HG03280 (cell line): ENCODE results near the gene ATP8B1.
A peak's percentile ranks its signal among the peaks of the same experiment; 100 is the strongest.

Source experiments
- ATAC-seq: cut with Tn5 transposase; IDR thresholded peaks from one replicate; pipeline ENCODE4 v1.9.1; 2021; ENCODE audit warnings: mild to moderate bottlenecking, moderate library complexity; ENCODE audit not compliant: unreplicated experiment

The ATP8B1 gene

DNA sequence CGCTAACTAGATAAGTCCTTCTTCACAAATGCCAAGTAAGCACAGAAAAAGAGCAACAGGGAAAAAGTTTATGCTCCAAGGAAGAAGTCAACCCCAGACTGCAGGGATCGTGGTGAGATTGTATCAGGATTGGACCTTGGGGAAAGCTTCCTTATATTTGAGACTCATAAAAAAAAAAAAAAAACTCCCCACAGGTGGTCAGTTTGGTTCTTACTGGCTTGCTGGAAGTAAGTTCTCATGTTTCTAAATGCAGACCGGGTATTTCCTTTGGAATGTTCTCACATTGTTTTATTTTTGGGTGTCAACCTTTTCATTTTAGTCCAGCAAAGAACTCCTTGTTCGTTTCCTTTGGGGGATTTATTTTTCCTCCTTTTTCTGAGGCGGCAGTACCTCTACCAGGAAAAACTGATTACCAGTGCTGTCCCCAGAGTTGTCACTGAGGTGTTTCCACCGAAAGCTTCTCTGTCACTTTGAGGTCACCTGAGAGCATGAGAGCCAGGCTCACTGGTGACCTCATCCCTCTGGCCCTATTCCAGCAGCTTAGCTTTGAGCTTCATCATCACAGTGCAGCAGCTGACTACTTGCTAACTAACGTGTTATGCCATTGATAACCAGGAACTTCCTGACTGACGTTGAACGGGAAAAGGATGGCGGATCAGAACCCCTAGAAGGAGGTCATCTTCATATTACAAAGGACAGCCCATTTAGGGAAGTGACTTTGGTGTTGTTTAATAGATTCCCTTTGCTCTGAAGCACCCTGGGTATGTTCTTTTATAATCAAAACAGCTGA, 16.8 kb upstream of the ATP8B1 start:
- ATAC-seq, result no peak

DNA sequence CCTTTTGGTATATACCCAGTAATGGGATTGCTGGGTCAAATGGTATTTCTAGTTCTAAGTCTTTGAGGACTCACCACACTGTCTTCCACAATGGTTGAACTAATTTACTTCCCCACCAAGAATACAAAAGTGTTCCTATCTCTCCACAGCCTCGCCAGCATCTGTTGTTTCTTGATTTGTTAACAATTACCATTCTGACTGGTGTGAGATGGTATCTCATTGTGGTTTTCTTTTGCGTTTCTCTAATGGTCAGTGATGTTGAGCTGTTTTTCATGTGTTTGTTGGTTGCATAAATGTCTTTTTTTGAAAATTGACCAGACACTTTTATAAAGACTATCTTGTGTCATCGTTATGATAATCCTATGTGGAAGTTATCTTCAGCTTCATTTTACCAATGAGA, 16.0 kb upstream of the ATP8B1 start:
- no peak for ATAC-seq

DNA sequence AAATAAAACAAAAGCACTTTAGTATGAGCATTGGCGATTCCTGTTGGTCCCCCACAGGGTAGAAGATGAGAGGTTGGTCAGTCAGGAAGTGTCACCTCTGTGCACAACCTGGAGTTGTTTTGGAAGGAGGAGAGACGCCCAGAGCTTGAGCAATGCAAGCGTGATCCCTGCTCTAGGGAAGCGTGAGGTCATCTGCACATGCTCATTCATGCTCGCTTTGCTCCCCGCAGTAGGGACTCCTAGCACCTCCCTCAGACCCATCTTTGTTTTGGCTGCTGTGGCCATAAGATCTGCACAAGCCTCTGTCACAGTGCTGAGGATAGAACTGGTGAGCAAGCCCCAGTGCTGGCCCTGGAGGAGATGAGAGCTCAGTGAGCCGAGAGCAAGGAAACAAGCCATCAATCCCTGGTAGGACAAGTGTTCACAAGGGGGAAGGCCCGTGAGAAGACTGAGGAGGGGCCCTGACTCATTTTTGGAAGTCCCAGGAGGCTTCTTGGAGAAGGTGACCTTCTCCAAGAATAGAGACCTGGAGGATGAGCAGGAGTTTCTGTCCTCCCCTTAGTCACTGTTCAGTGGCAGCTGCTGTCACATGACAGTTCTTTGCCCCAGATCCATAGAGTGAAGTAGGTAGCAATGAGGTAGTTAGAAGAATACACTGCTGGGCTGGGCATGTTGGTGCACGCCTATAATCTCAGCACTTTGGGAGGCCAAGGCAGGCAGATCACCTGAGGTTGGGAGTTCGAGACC, 13.3 kb upstream of the ATP8B1 start:
- ATAC-seq, result no peak

DNA sequence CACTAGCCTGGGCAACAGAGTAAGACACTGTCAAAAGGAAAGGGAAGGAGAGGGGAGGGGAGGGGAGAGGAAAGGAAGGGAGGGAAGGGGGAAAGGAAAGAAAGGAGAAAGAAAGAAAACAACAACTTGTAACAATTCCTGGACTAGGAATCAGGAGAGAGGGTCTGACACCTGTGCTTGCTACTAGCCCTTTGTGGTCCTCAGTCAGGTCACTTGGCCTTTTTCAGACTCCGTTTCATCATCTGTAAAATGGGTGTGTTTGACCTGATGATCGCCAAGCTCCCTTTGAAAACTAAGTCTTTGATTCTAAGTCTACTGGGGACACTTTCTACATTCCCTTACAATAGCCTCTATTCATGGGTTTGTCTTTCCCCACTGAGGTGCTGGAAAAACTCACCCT, 11.4 kb upstream of the ATP8B1 start:
- ATAC-seq, result no peak

DNA sequence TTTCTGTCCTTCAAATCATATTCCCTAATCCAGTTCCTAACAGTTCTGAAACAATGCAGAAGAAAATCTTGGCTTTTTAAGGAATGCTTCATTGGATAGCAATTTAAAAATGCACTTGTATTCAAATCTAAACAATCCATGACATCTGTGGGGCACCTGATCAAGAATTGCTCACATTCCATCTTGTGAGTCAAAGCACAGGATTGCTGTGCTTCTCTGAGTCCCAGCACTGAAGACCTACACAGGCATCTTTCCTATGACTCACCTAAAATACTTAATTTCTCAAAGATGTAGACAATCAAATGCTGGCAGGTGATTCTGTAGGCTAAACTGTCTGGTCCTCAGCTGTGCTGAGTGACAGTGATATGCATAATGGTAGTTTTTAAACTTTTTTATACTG, 10.1 kb upstream of the ATP8B1 start:
- no peak for ATAC-seq

DNA sequence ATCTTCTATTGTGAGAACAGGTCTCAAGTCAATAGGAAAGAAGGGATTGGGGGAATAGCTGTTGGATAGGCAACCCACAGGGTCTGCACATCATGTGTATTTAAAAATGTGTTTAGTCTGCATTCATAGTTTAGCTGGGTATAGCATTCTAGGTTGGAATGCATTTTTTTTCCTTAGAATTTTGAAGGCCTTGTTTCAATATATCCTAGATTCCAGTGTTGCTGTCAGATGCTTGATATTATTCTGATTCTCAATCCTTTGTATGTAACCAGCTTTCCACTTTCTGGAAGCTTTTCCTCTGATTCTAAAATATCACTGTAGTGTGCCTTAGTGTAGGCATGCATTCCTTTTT, 9.0 kb upstream of the ATP8B1 start:
- ATAC-seq, result no peak

DNA sequence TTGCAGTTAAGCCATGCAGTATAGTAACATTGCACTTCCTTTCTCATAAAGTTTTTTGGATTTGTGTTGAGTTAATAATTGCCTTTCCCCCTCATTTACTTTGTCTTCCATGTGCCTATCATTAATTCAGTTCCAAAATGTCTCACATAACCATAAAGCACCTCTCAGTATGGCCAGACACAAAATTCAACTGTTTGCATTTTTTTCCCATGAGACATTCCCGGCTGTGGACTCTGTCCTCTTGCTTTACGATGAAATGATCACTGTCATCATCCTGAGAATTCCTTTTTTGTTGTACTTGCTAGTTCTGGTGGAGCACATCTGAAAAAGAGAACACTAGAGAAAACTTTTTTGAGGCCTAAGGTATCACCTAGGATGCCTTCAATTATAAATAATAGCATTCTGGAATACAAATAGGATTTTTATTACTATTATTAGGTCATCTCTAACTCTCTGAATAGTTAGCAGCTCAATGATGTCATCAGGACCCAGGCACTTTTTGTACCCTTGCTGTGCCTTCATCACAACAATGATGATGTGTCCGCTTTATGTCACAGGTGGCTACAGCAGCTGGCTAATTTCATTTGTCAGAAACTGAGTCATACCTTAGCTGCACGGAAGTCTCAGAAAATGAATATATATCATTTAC, 8.5 kb upstream of the ATP8B1 start:
- no peak for ATAC-seq

DNA sequence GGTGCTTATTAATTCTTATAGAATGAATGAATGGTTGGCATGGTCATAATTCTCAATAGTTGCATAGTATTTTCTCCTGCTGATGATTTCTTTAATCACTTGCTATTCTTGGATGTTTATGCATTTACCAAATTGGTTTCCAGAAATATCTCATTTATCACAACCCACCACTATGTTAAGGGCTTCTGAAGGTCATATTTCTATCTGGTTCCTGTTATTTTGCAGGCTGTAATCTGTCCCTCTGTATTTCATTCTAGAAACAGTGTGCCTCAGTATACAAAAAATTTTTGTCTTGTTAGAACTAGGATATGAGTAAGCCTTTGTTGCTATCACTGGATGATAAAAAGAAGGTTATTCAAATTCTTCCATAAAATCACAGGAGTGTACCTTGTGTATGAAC, 6.1 kb upstream of the ATP8B1 start:
- ATAC-seq, result no peak

DNA sequence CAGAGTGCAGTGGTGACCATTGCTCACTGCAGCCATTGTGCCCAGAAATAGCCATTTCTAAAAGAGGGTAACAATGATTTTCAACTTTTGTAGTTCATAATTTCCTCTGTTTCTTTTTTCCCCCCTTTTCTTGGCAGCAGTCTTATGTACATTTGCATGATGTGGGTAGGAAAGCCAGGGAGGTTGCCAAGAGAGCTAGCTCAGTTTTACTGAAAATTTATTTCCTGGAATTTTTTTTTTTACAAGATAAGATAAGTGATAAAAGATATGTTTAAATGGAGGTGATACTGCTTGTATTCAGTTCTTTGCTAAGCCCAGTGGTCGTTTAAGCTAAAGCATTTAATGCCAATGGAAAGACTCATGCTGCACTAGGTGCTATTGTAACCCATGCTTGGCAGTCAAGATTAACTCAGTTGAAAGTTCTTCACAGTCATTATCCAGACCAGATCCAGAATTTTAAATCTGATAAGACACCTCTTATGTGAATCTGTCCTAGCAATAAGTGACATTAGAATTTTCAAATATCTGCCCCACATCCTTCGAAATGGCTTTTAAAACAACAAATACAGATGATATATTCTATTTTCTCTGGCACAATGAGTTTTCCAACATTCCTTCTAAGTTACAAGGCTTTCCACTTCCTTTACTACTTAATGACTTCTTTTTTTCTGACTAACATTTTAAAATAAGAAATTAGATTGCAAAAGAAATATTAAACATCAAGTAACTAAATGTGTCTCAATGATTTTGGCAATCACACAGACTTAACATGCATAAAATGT, 4.4 kb upstream of the ATP8B1 start:
- ATAC-seq, result no peak

DNA sequence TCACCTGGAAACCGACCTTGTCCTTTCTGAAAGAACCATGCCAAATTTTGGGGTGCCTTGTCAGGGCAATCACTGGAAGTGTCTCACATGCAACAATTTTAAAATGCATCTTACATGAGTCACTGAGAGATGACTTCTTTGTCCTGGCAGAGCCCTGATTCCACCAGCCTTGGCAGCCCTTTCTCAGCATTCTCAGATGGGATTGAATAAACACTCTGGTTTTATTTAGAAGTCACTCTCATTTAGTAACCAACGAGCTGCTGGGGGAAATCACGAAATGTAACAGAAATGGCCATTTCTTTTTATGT, 3.8 kb upstream of the ATP8B1 start:
- ATAC-seq, result no peak

DNA sequence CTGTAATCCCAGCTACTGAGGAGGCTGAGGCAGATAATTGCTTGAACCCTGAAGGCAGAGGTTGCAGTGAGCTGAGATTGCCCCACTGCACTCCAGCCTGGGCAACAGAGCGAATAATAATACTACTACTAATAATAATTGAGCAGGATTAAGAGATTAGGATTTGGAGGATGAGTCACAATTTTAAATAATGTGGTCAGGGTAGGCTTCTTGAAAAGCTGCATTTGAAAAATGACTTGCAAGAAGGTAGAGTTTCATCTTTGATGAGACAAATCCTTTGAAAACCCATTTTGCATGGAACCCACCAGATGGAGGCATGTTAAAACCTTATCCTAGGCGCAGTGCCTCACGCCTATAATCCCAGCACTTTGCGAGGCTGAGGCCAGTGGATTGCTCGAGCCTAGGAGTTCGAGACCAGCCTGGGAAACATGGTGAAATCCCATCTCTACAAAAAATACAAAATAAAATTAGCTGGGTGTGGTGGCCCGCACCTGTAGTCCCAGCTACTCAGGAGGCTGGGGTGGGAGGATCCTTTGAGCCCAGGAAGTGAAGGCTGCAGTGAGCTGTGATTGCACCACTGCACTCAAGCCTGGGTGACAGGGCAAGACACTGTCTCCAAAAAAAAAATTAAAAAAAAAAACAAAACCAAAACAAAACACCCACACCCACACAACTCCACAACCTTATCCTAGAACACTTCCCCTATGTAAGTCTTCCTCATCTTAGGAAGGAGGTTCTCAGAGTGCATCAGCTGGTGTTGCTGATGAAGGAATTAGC, 3.3 kb upstream of the ATP8B1 start:
- ATAC-seq, result no peak

DNA sequence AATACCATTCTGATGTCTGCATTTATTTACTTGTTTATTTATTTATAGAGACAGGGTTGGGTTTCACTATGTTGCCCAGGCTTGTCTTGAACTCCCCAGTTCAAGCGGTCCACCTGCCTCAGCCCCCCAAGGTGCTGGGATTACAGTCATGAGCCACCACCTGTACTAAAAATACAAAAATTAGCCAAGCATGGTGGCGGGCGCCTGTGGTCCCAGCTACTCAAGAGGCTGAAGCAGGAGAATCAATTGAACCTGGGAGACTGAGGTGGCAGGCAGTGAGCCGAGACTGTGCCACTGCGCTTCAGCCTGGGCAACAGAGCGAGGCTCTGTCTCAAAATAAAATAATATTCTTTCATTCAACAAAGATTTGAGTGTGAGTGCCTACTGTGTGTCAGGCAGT, 2.0 kb upstream of the ATP8B1 start:
- no peak for ATAC-seq

DNA sequence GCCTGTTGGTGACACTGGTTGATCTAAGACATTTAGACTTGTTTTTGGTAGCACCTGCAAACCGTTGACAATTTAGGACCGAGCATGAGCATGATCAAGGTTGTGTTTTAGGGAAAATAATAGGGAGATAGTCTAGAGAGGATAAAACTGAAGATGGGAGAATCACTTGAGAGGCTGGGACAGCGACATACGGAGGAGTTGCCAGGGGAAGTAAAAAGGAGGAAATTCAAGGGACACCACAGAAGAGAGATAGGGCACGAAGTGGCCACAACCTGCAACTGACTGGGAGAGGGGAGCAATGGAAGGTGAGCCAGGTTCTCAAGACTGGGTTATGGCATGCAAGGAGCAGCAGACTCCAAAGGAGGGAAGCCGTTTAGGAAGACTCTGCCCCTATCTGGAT, 1.4 kb upstream of the ATP8B1 start:
- ATAC-seq, result no peak

DNA sequence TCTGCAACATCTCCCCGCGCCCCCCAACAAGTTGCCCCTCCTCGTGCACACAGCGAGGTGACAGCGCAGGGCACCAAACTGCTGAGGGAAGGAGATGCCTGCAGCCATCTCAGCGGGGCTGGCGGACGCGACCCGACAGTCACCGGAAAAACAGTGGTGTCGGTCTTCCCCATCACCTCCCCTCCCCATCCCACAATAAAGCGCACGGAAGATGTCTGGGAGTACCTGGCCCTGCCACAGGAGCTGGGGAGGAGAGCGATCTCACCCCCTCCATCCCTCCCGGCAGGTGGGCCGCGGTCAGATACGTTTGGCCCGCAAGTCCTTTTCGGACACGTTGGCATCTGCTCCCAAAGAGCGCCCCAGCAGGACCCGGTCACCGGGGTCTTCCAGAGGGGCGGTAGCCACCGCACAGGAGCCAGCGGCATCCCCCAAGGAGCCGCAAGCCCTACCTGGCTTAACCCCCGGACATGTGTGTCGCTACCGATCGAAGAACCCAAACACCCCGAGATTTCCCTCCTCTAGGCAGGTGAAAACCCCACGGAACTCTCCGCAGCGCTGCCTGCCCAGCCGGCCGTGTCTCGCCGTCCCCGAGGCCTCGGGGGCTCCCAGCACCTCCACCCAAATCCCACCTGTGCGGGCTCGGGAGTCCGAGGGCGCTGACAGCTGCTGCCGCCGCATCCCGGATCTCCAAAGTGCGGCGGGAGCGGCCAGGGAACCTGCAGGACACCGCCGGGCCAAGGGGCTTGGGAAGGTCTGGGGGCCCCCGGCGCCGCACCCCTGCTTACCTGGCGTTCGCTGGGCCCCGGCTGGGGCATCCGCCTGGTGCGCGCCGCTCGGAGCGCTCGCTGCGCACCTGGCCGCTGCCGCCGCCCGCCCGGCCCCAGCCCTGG, 657 bp downstream of the ATP8B1 start:
- ATAC-seq, result peak; percentile 12

DNA sequence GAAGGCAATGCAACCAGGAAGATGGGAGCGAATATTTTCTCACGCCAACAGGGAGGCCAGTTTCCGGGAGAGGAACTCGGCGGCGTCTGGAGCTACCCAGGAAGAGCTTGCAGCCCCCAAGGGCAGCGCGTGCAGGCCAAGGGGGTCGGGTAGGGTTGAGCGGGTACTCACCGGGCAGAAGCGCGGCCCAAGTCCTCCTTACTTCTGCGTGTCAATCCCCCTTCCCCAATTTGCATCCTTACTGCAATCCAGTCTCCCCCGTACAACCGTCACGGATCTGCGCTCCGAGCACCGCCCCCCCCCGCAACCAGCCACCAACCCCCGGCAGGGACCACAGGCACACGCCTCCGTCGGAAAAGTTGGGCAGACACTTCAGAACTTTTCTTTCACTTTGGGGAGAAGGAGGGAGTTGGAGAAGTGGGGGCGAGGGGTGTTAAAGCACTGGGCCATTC, 1.3 kb downstream of the ATP8B1 start:
- ATAC-seq, result no peak

DNA sequence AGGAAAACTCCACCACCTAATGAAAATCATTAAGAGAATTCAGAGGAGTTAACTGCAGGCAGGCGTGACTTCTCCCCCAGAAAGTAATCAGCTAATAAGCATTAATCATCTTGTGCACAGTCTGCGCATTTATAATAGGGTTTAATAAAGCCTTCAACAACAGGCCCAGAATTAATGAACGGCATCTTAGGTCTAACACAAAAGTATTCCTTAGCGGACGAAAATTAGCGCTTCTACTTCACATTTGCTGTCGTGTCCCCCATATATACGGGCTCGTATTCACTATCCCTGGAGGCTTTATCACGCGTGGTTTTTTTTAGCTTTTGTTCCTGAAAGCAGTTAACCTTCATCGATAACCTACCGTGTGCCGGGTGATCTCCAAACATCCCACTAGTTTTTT, 1.8 kb downstream of the ATP8B1 start:
- ATAC-seq, result no peak

DNA sequence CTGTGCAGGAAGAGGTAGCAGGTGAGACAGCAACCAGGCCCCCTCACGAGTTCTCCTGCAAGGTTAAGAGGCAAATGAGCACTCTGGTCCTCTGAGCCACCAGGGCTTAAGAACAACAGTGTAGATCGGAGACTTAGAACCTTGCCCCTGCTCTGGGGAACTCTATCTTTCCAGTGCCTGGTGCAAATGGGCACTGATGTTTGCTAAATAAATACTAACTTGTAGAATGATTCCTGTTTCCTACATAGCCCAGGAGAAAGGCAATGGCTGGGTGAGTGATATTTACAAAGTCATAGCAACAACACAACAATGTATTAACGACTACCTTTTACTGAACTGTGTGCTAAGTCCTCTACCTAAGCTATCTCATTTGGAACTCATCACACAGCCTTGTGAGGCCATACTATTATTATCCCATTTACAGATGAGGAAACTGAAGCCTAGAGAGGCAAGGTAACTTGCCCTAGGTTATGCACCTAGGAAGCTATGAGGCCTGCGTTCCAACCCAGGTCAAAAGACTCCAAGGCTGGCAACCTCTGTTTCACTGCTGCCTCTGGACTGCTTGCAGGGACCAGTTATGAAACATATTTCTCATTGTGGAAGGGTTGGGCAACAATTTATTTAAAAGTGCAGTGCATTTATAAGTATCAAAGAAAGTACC, 4.3 kb downstream of the ATP8B1 start:
- no peak for ATAC-seq

DNA sequence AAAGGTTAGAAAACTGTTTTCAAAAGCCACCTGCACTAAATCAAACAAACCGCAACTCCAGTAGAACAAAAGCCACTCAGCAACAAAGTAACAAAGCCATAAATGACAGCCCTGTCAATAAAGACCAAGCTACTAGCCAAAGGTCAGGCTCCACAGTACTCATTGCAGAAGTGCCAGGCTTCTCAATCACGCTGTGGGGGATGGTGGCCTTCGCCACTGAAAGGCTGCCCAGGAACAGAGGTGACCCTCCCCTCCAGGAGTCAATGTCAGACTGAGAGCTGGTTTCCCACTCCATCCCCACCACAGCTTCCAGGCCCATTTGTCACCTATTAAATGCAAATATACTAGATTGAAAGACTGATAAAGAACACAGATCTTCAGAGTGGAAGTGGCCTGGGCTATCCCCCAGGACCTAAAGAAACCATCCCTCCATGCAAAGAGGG, 5.9 kb downstream of the ATP8B1 start:
- ATAC-seq, result no peak
